Gastrocnemius medialis (tissue), 4 donors: Measurements from ENCODE around the gene PRR27. TPM values are rescaled to one million over a fixed set of nuclear protein-coding genes. Genes with fewer than 3 reads are reported as not detected.

Experiments used
- ATAC-seq, 2 donors: fragments of 150-250 bp; one replicate each; pipeline ENCODE4 v1.9.1; 2016
- DNase-seq, 2 donors: peaks; one replicate each; pipeline ENCODE4 v3.0.0-alpha.2; 2019
- H3K27ac ChIP-seq, 4 donors: fragments of 200-600 bp; sonication (generic); 1 replicate in 1 of 4; 2 replicates in 3 of 4; pipeline ENCODE4 v1.5.1; 2016 to 2018; ENCODE audit warnings: mild to moderate bottlenecking in 2 of 4, moderate library complexity in 1 of 4
- H3K27me3 ChIP-seq, 3 donors: fragments of 200-600 bp; sonication (generic) in 2 of 3; 1 replicate in 1 of 3; 2 replicates in 2 of 3; pipeline versions ENCODE4 v1.5.1 to v1.6.0; 2016 to 2019; ENCODE audit warnings: mild to moderate bottlenecking in 1 of 3, moderate library complexity in 1 of 3
- H3K36me3 ChIP-seq, 2 donors: fragments of 200-600 bp; sonication (generic) in 1 of 2; one replicate each; pipeline ENCODE4 v1.5.1; 2017 to 2018
- H3K4me1 ChIP-seq, 2 donors: fragments of 200-600 bp; sonication (generic) in 1 of 2; one replicate each; pipeline ENCODE4 v1.5.1; 2016 to 2017; ENCODE audit warnings: mild to moderate bottlenecking in 2 of 2
- H3K4me3 ChIP-seq, 4 donors: fragments of 200-600 bp; sonication (generic) in 3 of 4; 1 replicate in 1 of 4; 2 replicates in 3 of 4; pipeline ENCODE4 v1.5.1; 2016 to 2019; ENCODE audit warnings: mild to moderate bottlenecking in 2 of 4
- H3K9me3 ChIP-seq, 3 donors: fragments of 200-600 bp; sonication (generic) in 2 of 3; 1 replicate in 1 of 3; 2 replicates in 2 of 3; pipeline ENCODE4 v1.5.1; 2016 to 2019
- POLR2A ChIP-seq, 2 donors: fragments of 450-650 bp; IDR thresholded peaks; one replicate each; pipeline ENCODE4 v1.6.1; 2017; ENCODE audit warnings: antibody characterized with exemption in 2 of 2, mild to moderate bottlenecking in 2 of 2, moderate library complexity in 2 of 2
- in situ Hi-C, 4 donors: fragments of 200-750 bp; cut with MboI; loops; one replicate each; pipeline versions ENCODE4 v1.15.0 to v1.8.0; 2017; ENCODE audit warnings: low sequenced_read_pairs in 4 of 4
- intact Hi-C: fragments of 100-400 bp; cut with DNase I; formaldehyde crosslinking; loops from one replicate; pipeline ENCODE4 v1.15.1; 2023; ENCODE audit warnings: low total_unique reads
- total RNA-seq, 4 donors: library from RNA; depleted of rRNA; stranded (reverse); fragments of >200 nt; gene quantifications; one replicate each; pipeline versions ENCODE4 v1.1.0 to v1.2.3, GENCODE V29; 2016
- TF ChIP-seq, protein P1 (sequence below), 5 experiments: fragments of 450-650 bp in 3 of 5; fragments of 200-600 bp in 2 of 5; sonication (generic) in 2 of 5; IDR thresholded peaks in 4 of 5; conservative IDR thresholded peaks in 1 of 5; 1 replicate in 4 of 5; 2 replicates in 1 of 5; pipeline ENCODE4 v1.5.1; 2016 to 2019; ENCODE audit warnings: antibody characterized with exemption in 5 of 5, mild to moderate bottlenecking in 3 of 5, moderate library complexity in 3 of 5

The PRR27 gene
- total RNA-seq, 4 donors from 2014 or later, result not detected

DNA sequence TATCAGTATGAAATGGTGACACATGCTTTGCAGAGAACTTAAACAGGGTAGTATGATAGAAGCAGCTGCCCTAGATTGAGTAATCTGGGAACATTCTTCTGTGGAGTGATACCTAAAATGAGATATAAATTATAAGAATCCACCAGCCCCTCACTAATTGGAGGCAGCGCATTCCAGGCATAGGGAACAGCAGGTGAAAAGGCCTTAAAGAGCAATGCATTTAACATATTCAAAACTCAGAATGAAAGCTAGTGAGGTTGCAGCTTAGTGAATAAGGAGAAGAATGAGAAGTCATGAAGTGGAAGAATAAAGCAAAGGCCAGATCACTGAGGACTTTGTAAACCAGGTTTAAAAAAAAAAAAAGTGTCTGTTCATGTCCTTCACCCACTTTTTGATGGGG is 36.5 kb downstream of the PRR27 start:
- TF ChIP-seq, protein P1, sequence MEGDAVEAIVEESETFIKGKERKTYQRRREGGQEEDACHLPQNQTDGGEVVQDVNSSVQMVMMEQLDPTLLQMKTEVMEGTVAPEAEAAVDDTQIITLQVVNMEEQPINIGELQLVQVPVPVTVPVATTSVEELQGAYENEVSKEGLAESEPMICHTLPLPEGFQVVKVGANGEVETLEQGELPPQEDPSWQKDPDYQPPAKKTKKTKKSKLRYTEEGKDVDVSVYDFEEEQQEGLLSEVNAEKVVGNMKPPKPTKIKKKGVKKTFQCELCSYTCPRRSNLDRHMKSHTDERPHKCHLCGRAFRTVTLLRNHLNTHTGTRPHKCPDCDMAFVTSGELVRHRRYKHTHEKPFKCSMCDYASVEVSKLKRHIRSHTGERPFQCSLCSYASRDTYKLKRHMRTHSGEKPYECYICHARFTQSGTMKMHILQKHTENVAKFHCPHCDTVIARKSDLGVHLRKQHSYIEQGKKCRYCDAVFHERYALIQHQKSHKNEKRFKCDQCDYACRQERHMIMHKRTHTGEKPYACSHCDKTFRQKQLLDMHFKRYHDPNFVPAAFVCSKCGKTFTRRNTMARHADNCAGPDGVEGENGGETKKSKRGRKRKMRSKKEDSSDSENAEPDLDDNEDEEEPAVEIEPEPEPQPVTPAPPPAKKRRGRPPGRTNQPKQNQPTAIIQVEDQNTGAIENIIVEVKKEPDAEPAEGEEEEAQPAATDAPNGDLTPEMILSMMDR (IDR thresholded peaks at IDR 0.05 in 4 of 5, conservative IDR thresholded peaks at IDR 0.05 in 1 of 5), result no peak
- TF ChIP-seq POLR2A (IDR thresholded peaks at IDR 0.05), result no peak
- no peak for DNase-seq
- intact Hi-C loops, result no loop called here
- Histone ChIP-seq H3K4me3 (no peak overlapping the region), H3K9me3 (no peaks in the 10 kb centered on the region), H3K27ac (no peak overlapping the region), H3K27me3 (no peaks in the 10 kb centered on the region), H3K4me1 (no peaks in the 10 kb centered on the region), H3K36me3 (no peaks in the 10 kb centered on the region)
- ATAC-seq, result no peak
- in situ Hi-C loops, result no loop called here

GRCh38 chr4:70191647-70192046 is 37.6 kb downstream of the PRR27 start:
- Histone ChIP-seq H3K4me3 (no peak overlapping the region), H3K9me3 (no peaks in the 10 kb centered on the region), H3K27ac (no peak overlapping the region), H3K36me3 (no peaks in the 10 kb centered on the region), H3K27me3 (no peaks in the 10 kb centered on the region), H3K4me1 (no peaks in the 10 kb centered on the region)
- in situ Hi-C loops (no loop called here), intact Hi-C loops (no loop called here)
- ATAC-seq, result no peak
- no peak for DNase-seq
- TF ChIP-seq, protein P1 (IDR thresholded peaks at IDR 0.05 in 4 of 5, conservative IDR thresholded peaks at IDR 0.05 in 1 of 5), result no peak
- no peak for TF ChIP-seq POLR2A (IDR thresholded peaks at IDR 0.05)

- Histone ChIP-seq H3K9me3 (no peaks in the 10 kb centered on the region), H3K4me1 (no peaks in the 10 kb centered on the region), H3K36me3 (no peaks in the 10 kb centered on the region), H3K4me3 (no peak overlapping the region), H3K27me3 (no peaks in the 10 kb centered on the region), H3K27ac (no peak overlapping the region)
- intact Hi-C loops (no loop called here), in situ Hi-C loops (no loop called here)
- ATAC-seq, result no peak
- TF ChIP-seq, protein P1 (IDR thresholded peaks at IDR 0.05 in 4 of 5, conservative IDR thresholded peaks at IDR 0.05 in 1 of 5), result no peak
- no peak for TF ChIP-seq POLR2A (IDR thresholded peaks at IDR 0.05)
- DNase-seq, result no peak
Measured at GRCh38 chr4:70192895-70193294, 38.9 kb downstream of the PRR27 start.

DNA sequence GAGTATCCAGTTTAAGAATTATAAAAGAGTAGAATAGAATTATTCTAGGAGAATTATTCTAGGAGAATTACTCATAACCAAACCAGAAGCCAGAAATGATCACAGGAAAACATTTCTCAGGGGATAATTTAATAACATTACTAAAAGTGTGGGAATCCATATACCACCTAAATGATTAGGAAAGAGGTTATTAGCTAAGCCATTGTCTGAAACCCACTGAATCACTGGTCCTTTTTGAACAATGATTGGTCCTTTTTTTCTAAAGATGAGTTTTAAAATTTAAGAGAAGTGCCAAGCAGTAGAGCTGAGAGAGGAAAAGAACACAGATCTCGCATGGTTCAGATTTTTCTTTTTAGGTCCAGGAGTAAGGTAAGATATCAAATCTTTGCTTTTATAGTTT is 41.4 kb downstream of the PRR27 start, which contains the start of gene ODAM:
Gene ODAM (plus strand): TSS at position 301 of the 400 bp plus-strand sequence. CDS start 819 bp downstream, outside the sequence.
- intact Hi-C loops (no loop called here), in situ Hi-C loops (no loop called here)
- Histone ChIP-seq H3K27me3 (no peaks in the 10 kb centered on the region), H3K4me3 (no peak within 1 kb of the TSS), H3K4me1 (no peaks in the 10 kb centered on the region), H3K27ac (no peak within 1 kb of the TSS), H3K36me3 (no peaks in the 10 kb centered on the region), H3K9me3 (no peaks in the 10 kb centered on the region)
- TF ChIP-seq, protein P1 (IDR thresholded peaks at IDR 0.05 in 4 of 5, conservative IDR thresholded peaks at IDR 0.05 in 1 of 5), result no peak
- TF ChIP-seq POLR2A (IDR thresholded peaks at IDR 0.05), result no peak
- DNase-seq (no peak), ATAC-seq (no peak)

- ATAC-seq (no peak), DNase-seq (no peak)
- TF ChIP-seq, protein P1 (IDR thresholded peaks at IDR 0.05 in 4 of 5, conservative IDR thresholded peaks at IDR 0.05 in 1 of 5), result no peak
- no peak for TF ChIP-seq POLR2A (IDR thresholded peaks at IDR 0.05)
- no peak overlapping the region for H3K4me3 ChIP-seq
- H3K27ac ChIP-seq, result no peak overlapping the region
- intact Hi-C loops, result no loop called here
- H3K27me3 ChIP-seq, result no peaks in the 10 kb centered on the region
- H3K4me1 ChIP-seq, result no peaks in the 10 kb centered on the region
- no peaks in the 10 kb centered on the region for H3K9me3 ChIP-seq
- in situ Hi-C loops, result no loop called here
- H3K36me3 ChIP-seq, result no peaks in the 10 kb centered on the region
Measured at GRCh38 chr4:70196857-70197256, 42.8 kb downstream of the PRR27 start.
